ENCODE measurements around the gene SBF2.
"Not testable (repeated sequence)": the region's sequence is repeated elsewhere in the genome, so short reads cannot be mapped to it uniquely, and the experiment has no call there.

The SBF2 gene

GRCh38 chr11:10117709-10118351 is 176.2 kb downstream of the SBF2 start:
- no peak for DNase-seq (ENCODE audit: low spot score)

GRCh38 chr11:10116588-10116987 is 177.4 kb downstream of the SBF2 start:
- DNase-seq (ENCODE audit: low spot score): no peak

- DNase-seq (ENCODE audit: low spot score): peak; percentile 12
Observed at GRCh38 chr11:10114593-10115404, 179.2 kb downstream of the SBF2 start.

- no peak for DNase-seq (ENCODE audit: low spot score)
Observed at GRCh38 chr11:10113852-10114251, 180.2 kb downstream of the SBF2 start.

GRCh38 chr11:10109806-10110205 is 184.2 kb downstream of the SBF2 start:
- DNase-seq (ENCODE audit: low spot score): no peak

GRCh38 chr11:10108915-10109680 is 184.9 kb downstream of the SBF2 start:
- DNase-seq (ENCODE audit: low spot score): no peak

- DNase-seq (ENCODE audit: low spot score): no peak
Observed at GRCh38 chr11:10107497-10107896, 186.5 kb downstream of the SBF2 start.

GRCh38 chr11:10097615-10098014 is 196.4 kb downstream of the SBF2 start:
- no peak for DNase-seq (ENCODE audit: low spot score)

- no peak for DNase-seq (ENCODE audit: low spot score)
Observed at GRCh38 chr11:10096987-10097386, 197.0 kb downstream of the SBF2 start.

- DNase-seq (ENCODE audit: low spot score): no peak
Observed at GRCh38 chr11:10095412-10096208, 198.4 kb downstream of the SBF2 start.

GRCh38 chr11:10092426-10092825 is 201.6 kb downstream of the SBF2 start:
- DNase-seq (ENCODE audit: low spot score): no peak

GRCh38 chr11:10091314-10092045 is 202.5 kb downstream of the SBF2 start:
- DNase-seq (ENCODE audit: low spot score): no peak

- DNase-seq (ENCODE audit: low spot score): not testable (repeated sequence)
Observed at GRCh38 chr11:10087923-10088225, 206.1 kb downstream of the SBF2 start.

- no peak for DNase-seq (ENCODE audit: low spot score)
Observed at GRCh38 chr11:10087186-10087922, 206.7 kb downstream of the SBF2 start.

- DNase-seq (ENCODE audit: low spot score): no peak
Observed at GRCh38 chr11:10080138-10080537, 213.9 kb downstream of the SBF2 start.

GRCh38 chr11:10076458-10077141 is 217.4 kb downstream of the SBF2 start:
- no peak for DNase-seq (ENCODE audit: low spot score)

- no peak for DNase-seq (ENCODE audit: low spot score)
Observed at GRCh38 chr11:10075141-10075540, 218.9 kb downstream of the SBF2 start.

GRCh38 chr11:10072841-10073240 is 221.2 kb downstream of the SBF2 start:
- DNase-seq (ENCODE audit: low spot score): no peak

- no peak for DNase-seq (ENCODE audit: low spot score)
Observed at GRCh38 chr11:10072142-10072541, 221.9 kb downstream of the SBF2 start.

- DNase-seq (ENCODE audit: low spot score): no peak
Observed at GRCh38 chr11:10067629-10068300, 226.3 kb downstream of the SBF2 start.
